MM.1S (cell line): Measurements from ENCODE around the gene CAMK1.

Experiments used
- DNase-seq: peaks from one replicate; pipeline ENCODE4 v3.0.0-alpha.2; 2015
- H2AFZ ChIP-seq: fragments of 300-600 bp; sonication (generic); 2 replicates; pipeline ENCODE4 v1.6.0; 2016; ENCODE audit warnings: antibody characterized with exemption, low read length
- H3F3A ChIP-seq: fragments of 300-600 bp; sonication (generic); 2 replicates; pipeline ENCODE4 v1.6.1; 2016; ENCODE audit warnings: mild to moderate bottlenecking, antibody characterized with exemption, low read length, moderate library complexity, mixed read lengths; ENCODE audit not compliant: insufficient read depth
- H3K27ac ChIP-seq: fragments of 300-600 bp; sonication (generic); 2 replicates; pipeline ENCODE4 v1.5.1; 2016; ENCODE audit warnings: mild to moderate bottlenecking, low read length
- H3K27me3 ChIP-seq: fragments of 300-600 bp; sonication (generic); replicated peaks from 2 replicates; pipeline ENCODE4 v1.6.0; 2016; ENCODE audit warnings: low read length; ENCODE audit not compliant: insufficient read depth
- H3K36me3 ChIP-seq: fragments of 300-600 bp; sonication (generic); replicated peaks from 2 replicates; pipeline ENCODE4 v1.6.1; 2016; ENCODE audit warnings: mild to moderate bottlenecking, low read length, mixed read lengths; ENCODE audit not compliant: insufficient read depth
- H3K4me1 ChIP-seq: fragments of 300-600 bp; sonication (generic); 2 replicates; pipeline ENCODE4 v1.6.1; 2016; ENCODE audit warnings: low read length, mixed read lengths
- H3K4me2 ChIP-seq: fragments of 300-600 bp; sonication (generic); 2 replicates; pipeline ENCODE4 v1.6.0; 2016; ENCODE audit warnings: low read depth, low read length
- H3K4me3 ChIP-seq: fragments of 300-600 bp; sonication (generic); 2 replicates; pipeline ENCODE4 v1.5.1; 2016; ENCODE audit warnings: low read length, mixed read lengths
- H3K79me2 ChIP-seq: fragments of 300-600 bp; sonication (generic); 2 replicates; pipeline ENCODE4 v1.6.1; 2016; ENCODE audit warnings: mixed run types, low read length, mixed read lengths
- H3K9ac ChIP-seq: fragments of 300-600 bp; sonication (generic); 2 replicates; pipeline ENCODE4 v1.6.1; 2016; ENCODE audit warnings: low read length, mixed read lengths
- H3K9me2 ChIP-seq: fragments of 300-600 bp; sonication (generic); replicated peaks from 2 replicates; pipeline ENCODE4 v1.6.1; 2016; ENCODE audit warnings: mild to moderate bottlenecking, low read length, mixed read lengths; ENCODE audit not compliant: insufficient read depth
- H3K9me3 ChIP-seq: fragments of 300-600 bp; sonication (generic); replicated peaks from 2 replicates; pipeline ENCODE4 v1.6.1; 2016; ENCODE audit warnings: mild to moderate bottlenecking, low read length, mixed read lengths; ENCODE audit not compliant: insufficient read depth
- H4K20me1 ChIP-seq: fragments of 300-600 bp; sonication (generic); 2 replicates; pipeline ENCODE4 v1.6.1; 2016; ENCODE audit warnings: mild to moderate bottlenecking, low read length, moderate library complexity, mixed read lengths; ENCODE audit not compliant: insufficient read depth
- EZH2 ChIP-seq: fragments of 300-600 bp; sonication (generic); optimal IDR thresholded peaks from 2 replicates; pipeline ENCODE3; 2017; ENCODE audit warnings: low read depth, mild to moderate bottlenecking, antibody characterized with exemption, low read length, mixed read lengths
- EZH2phosphoT487 ChIP-seq: fragments of 300-600 bp; sonication (generic); IDR thresholded peaks from 2 replicates; pipeline ENCODE4 v1.6.1; 2018; ENCODE audit warnings: antibody characterized with exemption, low read length
- TF ChIP-seq, protein P1 (sequence below): fragments of 300-600 bp; sonication (generic); IDR thresholded peaks from 2 replicates; pipeline ENCODE4 v1.5.1; 2016; ENCODE audit warnings: antibody characterized with exemption, low read length, mixed read lengths

The CAMK1 gene

DNA sequence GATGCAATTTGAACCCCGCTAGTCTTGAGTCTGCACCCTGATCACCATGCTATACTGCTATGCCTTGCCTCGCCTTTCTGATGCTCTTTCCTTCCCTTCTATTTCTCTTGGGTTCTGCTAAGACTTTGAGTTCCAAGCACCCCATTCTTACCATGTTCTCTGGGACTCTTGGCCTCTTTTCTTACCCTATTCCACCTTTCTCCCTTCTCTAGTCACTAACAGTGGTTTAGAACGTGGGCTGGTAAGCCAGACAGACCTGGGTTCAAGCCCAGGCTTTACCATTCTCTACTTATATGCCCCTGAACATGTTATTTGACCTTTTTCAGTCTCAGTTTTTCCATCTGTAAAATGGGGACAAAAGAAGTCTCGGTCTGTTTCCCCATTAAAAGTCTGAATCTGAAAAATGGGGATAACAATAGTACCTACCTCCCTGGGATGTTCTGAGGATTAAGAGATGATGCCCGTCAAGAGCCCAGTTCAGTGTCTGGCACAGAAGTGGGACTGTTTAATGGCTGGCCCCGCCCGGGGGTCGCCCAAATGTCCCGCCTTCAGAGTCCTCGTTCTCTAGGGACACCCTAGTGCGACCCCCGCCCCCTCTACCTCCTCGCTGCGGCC is 22.1 kb upstream of the CAMK1 start:
- peak overlapping the region; percentile 77 for H3K4me2 ChIP-seq
- no peaks in the 10 kb centered on the region for H3K4me1 ChIP-seq
- TF ChIP-seq, protein P1, sequence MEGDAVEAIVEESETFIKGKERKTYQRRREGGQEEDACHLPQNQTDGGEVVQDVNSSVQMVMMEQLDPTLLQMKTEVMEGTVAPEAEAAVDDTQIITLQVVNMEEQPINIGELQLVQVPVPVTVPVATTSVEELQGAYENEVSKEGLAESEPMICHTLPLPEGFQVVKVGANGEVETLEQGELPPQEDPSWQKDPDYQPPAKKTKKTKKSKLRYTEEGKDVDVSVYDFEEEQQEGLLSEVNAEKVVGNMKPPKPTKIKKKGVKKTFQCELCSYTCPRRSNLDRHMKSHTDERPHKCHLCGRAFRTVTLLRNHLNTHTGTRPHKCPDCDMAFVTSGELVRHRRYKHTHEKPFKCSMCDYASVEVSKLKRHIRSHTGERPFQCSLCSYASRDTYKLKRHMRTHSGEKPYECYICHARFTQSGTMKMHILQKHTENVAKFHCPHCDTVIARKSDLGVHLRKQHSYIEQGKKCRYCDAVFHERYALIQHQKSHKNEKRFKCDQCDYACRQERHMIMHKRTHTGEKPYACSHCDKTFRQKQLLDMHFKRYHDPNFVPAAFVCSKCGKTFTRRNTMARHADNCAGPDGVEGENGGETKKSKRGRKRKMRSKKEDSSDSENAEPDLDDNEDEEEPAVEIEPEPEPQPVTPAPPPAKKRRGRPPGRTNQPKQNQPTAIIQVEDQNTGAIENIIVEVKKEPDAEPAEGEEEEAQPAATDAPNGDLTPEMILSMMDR, result no peak
- TF ChIP-seq EZH2phosphoT487, result no peak
- no peak for TF ChIP-seq EZH2
- peak overlapping the region; percentile 86 for H2AFZ ChIP-seq
- no peak for DNase-seq
- peak overlapping the region; percentile 94 for H3K9ac ChIP-seq
- no peaks in the 10 kb centered on the region for H3K9me3 ChIP-seq
- peak overlapping the region; percentile 80; the same call in 1 of the 2 replicates for H3K27ac ChIP-seq
- no peaks in the 10 kb centered on the region for H3K9me2 ChIP-seq
- peaks cover 46% of the 10 kb centered on the region for H3K79me2 ChIP-seq
- H3F3A ChIP-seq, result no peaks in the 10 kb centered on the region
- H3K4me3 ChIP-seq, result peak overlapping the region; percentile 87
- no peaks in the 10 kb centered on the region for H3K36me3 ChIP-seq
- H3K27me3 ChIP-seq, result no peaks in the 10 kb centered on the region
- no peaks in the 10 kb centered on the region for H4K20me1 ChIP-seq

DNA sequence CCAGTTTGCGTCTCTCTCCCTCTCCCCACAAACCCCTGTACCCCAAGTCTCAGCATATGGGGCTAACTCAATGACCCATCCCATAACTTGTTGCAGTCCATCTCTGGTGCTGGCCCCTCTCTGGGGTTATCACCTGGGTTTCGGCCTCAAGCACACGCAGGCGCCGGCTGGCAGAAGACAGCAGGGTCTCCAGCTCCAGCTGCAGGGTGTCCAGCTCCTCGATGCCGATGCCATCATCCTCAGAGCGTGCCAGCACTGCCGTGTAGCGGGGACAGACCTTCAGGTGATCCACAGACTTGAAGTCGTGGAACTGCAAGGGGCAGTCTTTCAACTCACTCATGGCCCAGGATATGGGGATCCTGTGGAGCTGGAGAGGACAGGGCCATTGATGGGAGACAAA is 21.4 kb upstream of the CAMK1 start:
- no peaks in the 10 kb centered on the region for H3K27me3 ChIP-seq
- H3K9ac ChIP-seq, result no peak overlapping the region

DNA sequence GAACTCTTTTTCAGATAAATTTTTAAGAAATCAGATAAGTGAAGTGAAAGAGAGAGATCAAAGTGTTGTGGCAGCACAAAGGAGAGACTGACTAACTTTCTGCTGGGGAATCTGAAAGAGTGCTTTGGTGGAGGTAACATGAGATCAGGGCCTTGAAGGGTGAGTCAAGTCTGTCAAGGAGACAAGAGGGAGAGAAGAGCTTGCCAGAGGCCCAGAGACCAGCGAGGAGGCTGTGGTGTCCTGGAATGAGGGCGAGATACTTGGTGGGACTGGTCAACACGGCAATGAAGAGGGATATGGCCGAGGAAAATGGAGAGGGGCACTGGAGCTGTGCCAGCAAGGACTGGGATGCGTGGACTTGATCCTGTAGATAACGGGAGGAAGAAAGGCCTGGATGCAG is 18.0 kb upstream of the CAMK1 start:
- H3K4me3 ChIP-seq, result no peak overlapping the region
- H3K4me1 ChIP-seq, result no peaks in the 10 kb centered on the region
- H3K36me3 ChIP-seq, result 0 out of 2 replicates have a peak, but pooled peaks cover 2% of the 10 kb centered on the region
- no peak overlapping the region for H2AFZ ChIP-seq
- H3F3A ChIP-seq, result no peaks in the 10 kb centered on the region
- no peak for TF ChIP-seq EZH2
- TF ChIP-seq EZH2phosphoT487, result no peak
- TF ChIP-seq, protein P1, result no peak
- no peak overlapping the region for H3K4me2 ChIP-seq
- H3K9ac ChIP-seq, result no peak overlapping the region
- H3K9me3 ChIP-seq, result no peaks in the 10 kb centered on the region
- H3K9me2 ChIP-seq, result no peaks in the 10 kb centered on the region
- no peaks in the 10 kb centered on the region for H3K27me3 ChIP-seq
- no peak overlapping the region for H3K27ac ChIP-seq
- H3K79me2 ChIP-seq, result peaks cover 7% of the 10 kb centered on the region; the same call in 1 of the 2 replicates
- no peak for DNase-seq
- no peaks in the 10 kb centered on the region for H4K20me1 ChIP-seq

More for the DNA sequence above, 21.4 kb upstream of the CAMK1 start:
- no peak overlapping the region for H3K4me3 ChIP-seq
- H3K27ac ChIP-seq, result no peak overlapping the region
- H4K20me1 ChIP-seq, result no peaks in the 10 kb centered on the region
- no peaks in the 10 kb centered on the region for H3K36me3 ChIP-seq
- H3K9me3 ChIP-seq, result no peaks in the 10 kb centered on the region
- no peaks in the 10 kb centered on the region for H3K9me2 ChIP-seq
- H3K4me2 ChIP-seq, result peak overlapping the region; percentile 77; the same call in 1 of the 2 replicates
- H3F3A ChIP-seq, result no peaks in the 10 kb centered on the region
- H2AFZ ChIP-seq, result no peak overlapping the region
- no peaks in the 10 kb centered on the region for H3K4me1 ChIP-seq
- H3K79me2 ChIP-seq, result peaks cover 40% of the 10 kb centered on the region
- DNase-seq, result no peak
- TF ChIP-seq, protein P1, result no peak
- TF ChIP-seq EZH2phosphoT487 (no peak), EZH2 (no peak)
